Uterus (tissue), 2 donors: Measurements from ENCODE around the gene TSPAN7.

Experiments used
- POLR2A ChIP-seq, 2 donors: fragments of 450-650 bp; IDR thresholded peaks; one replicate each; pipeline ENCODE4 v1.6.1; 2016; ENCODE audit warnings: antibody characterized with exemption in 2 of 2, mild to moderate bottlenecking in 1 of 2, moderate library complexity in 1 of 2
- TF ChIP-seq, protein P1 (sequence below), 4 experiments: fragments of 200-600 bp in 2 of 4; fragments of 450-650 bp in 2 of 4; sonication (generic) in 2 of 4; IDR thresholded peaks; one replicate each; pipeline ENCODE4 v1.5.1; 2016 to 2019; ENCODE audit warnings: antibody characterized with exemption in 4 of 4, mild to moderate bottlenecking in 2 of 4, moderate library complexity in 1 of 4

DNA sequence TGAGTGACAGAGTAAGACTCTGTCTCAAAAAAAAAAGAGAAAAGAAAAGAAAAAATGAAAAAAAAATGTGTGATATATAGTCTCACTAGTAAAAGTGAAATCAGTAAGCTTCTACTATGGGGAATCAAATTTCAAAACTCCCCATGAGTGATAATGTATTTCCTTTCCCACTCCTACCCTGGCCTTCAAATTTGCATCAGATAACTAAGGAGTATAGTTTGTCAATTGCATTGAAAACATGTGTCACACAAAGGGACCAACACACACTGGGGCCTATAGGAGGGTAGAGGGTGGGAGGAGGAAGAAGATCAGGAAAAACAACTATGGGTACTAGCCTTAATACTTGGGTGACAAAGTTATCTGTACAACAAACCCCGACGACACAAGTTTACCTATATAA is 118.4 kb downstream of the TSPAN7 start:
- TF ChIP-seq, protein P1, sequence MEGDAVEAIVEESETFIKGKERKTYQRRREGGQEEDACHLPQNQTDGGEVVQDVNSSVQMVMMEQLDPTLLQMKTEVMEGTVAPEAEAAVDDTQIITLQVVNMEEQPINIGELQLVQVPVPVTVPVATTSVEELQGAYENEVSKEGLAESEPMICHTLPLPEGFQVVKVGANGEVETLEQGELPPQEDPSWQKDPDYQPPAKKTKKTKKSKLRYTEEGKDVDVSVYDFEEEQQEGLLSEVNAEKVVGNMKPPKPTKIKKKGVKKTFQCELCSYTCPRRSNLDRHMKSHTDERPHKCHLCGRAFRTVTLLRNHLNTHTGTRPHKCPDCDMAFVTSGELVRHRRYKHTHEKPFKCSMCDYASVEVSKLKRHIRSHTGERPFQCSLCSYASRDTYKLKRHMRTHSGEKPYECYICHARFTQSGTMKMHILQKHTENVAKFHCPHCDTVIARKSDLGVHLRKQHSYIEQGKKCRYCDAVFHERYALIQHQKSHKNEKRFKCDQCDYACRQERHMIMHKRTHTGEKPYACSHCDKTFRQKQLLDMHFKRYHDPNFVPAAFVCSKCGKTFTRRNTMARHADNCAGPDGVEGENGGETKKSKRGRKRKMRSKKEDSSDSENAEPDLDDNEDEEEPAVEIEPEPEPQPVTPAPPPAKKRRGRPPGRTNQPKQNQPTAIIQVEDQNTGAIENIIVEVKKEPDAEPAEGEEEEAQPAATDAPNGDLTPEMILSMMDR (IDR thresholded peaks at IDR 0.05), result no peak
- no peak for TF ChIP-seq POLR2A (IDR thresholded peaks at IDR 0.05)
